PC-9 (cell line): ENCODE data around the gene MID2.
"Not testable (repeated sequence)": the region's sequence is repeated elsewhere in the genome, so short reads cannot be mapped to it uniquely, and the experiment has no call there.

Experiments used
- CTCF ChIP-seq: fragments of 200-600 bp; sonication (generic); conservative IDR thresholded peaks from 2 replicates; pipeline ENCODE4 v1.6.1; 2017; ENCODE audit warnings: mixed run types, antibody characterized with exemption, mild to moderate bottlenecking, moderate library complexity
- EZH2 ChIP-seq: fragments of 200-600 bp; sonication (generic); IDR thresholded peaks from 2 replicates; pipeline ENCODE4 v1.8.0; 2017; ENCODE audit warnings: antibody characterized with exemption, low read depth

DNA sequence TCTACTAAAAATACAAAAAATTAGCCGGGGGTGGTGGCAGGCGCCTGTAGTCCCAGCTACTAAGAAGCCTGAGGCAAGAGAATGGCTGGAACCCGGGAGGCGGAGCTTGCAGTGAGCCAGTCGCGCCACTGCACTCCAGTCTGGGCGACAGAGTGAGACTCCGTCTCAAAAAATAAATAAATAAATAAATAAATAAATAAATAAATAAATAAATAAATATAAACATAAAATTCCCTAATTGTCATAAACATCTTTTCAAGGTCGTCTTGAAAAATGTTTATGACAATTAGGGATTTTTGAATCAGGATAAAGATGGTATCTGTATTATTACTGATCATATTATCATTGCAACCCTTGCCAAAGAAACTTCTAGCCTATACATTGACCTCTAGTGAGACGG lies 15.6 kb upstream of the MID2 start:
- TF ChIP-seq CTCF, EZH2: not testable (repeated sequence)
